Renal cortex interstitium (tissue), 11 donors: ENCODE data around the gene PRH2. TPM values are rescaled to one million over a fixed set of nuclear protein-coding genes. Genes with fewer than 3 reads are reported as not detected.

Experiments
- DNase-seq, 11 donors: peaks; one replicate each; pipeline ENCODE4 v3.0.0-alpha.2; 2013; ENCODE audit warnings: low read depth in 9 of 11, low spot score in 4 of 11; ENCODE audit errors: extremely low read depth in 1 of 11
- polyA plus RNA-seq, 3 donors: library from polyadenylated mRNA; unstranded; fragments of 120-200 nt; gene quantifications; one replicate each; pipeline ENCODE4 v1.2.1, GENCODE V29; 2013; ENCODE audit not compliant: insufficient read length in 3 of 3

Gene PRH2
- polyA plus RNA-seq, 3 donors = 0.56 TPM; not detected in 1

- DNase-seq = no peak
These were observed 23.6 kb downstream of the PRH2 start for GRCh38 chr12:10952645-10953044.

- no peak for DNase-seq
These were observed 27.0 kb downstream of the PRH2 start for GRCh38 chr12:10956085-10956484.

- no peak for DNase-seq
These were observed 28.7 kb downstream of the PRH2 start for GRCh38 chr12:10957741-10958140.

DNA sequence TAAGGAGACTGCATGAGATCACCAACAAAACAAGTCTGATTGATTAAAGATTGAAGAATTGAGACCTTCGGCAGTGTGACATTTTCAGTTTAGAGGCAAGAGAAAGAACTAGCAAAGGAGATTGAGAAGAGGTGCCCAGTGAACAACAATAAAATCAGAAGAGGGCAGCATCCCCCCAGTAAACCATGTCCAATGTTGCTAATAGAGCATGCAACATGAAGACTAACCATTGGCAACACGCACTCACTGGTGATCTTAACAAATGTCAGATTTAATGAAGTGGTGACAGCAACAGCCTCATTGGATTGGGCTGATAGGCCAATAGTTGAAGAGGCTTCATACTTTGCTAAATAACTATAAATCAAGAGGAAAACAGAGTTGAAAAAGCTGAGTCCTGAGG, 30.8 kb downstream of the PRH2 start:
- no peak for DNase-seq

GRCh38 chr12:10960211-10960610, 31.2 kb downstream of the PRH2 start:
- DNase-seq = no peak

GRCh38 chr12:10965476-10965875, 36.4 kb downstream of the PRH2 start:
- DNase-seq = no peak

- no peak for DNase-seq
These were observed 37.3 kb downstream of the PRH2 start for GRCh38 chr12:10966314-10966713.

- no peak for DNase-seq
These were observed 38.4 kb downstream of the PRH2 start for GRCh38 chr12:10967409-10967808.

GRCh38 chr12:10968765-10969456, 39.9 kb downstream of the PRH2 start:
- no peak for DNase-seq

DNA sequence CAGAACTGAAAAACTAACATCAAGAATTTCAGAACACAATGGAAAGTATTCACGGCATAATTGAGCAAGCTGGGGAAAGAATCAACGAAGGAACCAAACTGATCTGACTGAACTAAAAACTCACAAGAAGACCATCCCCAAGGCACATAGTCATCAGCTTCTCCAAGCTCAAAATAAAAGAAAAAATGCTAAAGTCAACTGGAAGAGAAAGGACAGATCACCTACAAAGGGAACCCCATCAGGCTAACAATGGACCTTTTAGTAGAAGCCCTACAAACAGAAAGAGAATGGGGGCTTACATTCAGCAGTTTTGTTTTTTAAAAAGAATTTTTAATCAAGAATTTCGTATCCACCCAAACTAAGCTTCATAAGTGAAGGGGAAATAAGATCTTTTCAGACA, 45.9 kb downstream of the PRH2 start:
- DNase-seq = no peak

DNA sequence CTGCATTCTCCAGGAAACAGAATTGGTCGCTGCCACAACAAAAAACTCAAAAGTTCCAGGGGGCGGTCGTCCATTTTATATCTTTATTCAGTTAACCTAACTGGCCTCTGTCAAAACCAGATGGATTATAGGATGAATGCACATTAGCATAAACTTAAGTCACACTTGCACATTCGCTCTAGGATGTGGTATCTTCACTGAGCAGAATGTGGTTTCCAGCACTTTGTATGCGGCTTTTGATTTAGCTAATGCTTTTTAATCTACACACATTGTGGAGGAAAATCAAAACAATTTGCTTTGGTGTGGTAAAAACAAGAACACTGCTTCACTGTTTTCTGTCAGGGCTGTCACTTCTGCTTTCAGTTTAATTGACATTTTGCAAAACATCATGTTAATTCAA, 53.2 kb downstream of the PRH2 start:
- no peak for DNase-seq

Other genes starting within 250 kb of the PRH2 start
- gene YBX3, start 205.9 kb upstream of the PRH2 start, polyA plus RNA-seq = 100 to 1,000 TPM; 216 to 263 (median 254) TPM
- not detected for gene TAS2R7, start 126.6 kb upstream of the PRH2 start, polyA plus RNA-seq
- gene TAS2R8, start 122.0 kb upstream of the PRH2 start, polyA plus RNA-seq = not detected
- gene TAS2R9, start 119.1 kb upstream of the PRH2 start, polyA plus RNA-seq = not detected
- 1 to 10 TPM; 2.2 to 3.3 (median 2.7) TPM for gene TAS2R10, start 102.9 kb upstream of the PRH2 start, polyA plus RNA-seq
- 10 to 100 TPM in 1 of 3 donors, 1 to 10 TPM in 2; 5.6 to 14.4 (median 8.8) TPM for gene PRR4, start 79.8 kb upstream of the PRH2 start, polyA plus RNA-seq
- gene PRH1, start 45.0 kb upstream of the PRH2 start, polyA plus RNA-seq = 10 to 100 TPM; 13.0 to 18.0 (median 15.2) TPM
- under 1 TPM in 1 of 3 donors, not detected in 2; 0.24 TPM for gene TAS2R13, start 19.7 kb upstream of the PRH2 start, polyA plus RNA-seq
- 1 to 10 TPM; 3.0 to 6.0 (median 3.1) TPM for gene TAS2R14, start 10.0 kb downstream of the PRH2 start, polyA plus RNA-seq
- under 1 TPM in 1 of 3 donors, not detected in 2; 0.20 TPM for gene TAS2R50, start 57.7 kb downstream of the PRH2 start, polyA plus RNA-seq
- 1 to 10 TPM; 1.1 to 4.0 (median 1.9) TPM for gene TAS2R20, start 69.1 kb downstream of the PRH2 start, polyA plus RNA-seq
- 1 to 10 TPM; 1.1 to 2.5 (median 1.8) TPM for gene TAS2R19, start 93.4 kb downstream of the PRH2 start, polyA plus RNA-seq
- gene TAS2R31, start 102.2 kb downstream of the PRH2 start, polyA plus RNA-seq = 1 to 10 TPM; 1.1 to 2.9 (median 1.4) TPM
- gene TAS2R46, start 133.1 kb downstream of the PRH2 start, polyA plus RNA-seq = not detected
- gene TAS2R43, start 163.1 kb downstream of the PRH2 start, polyA plus RNA-seq = under 1 TPM; 0.19 to 0.54 (median 0.20) TPM
- under 1 TPM; 0.12 to 0.23 (median 0.22) TPM for gene TAS2R30, start 205.4 kb downstream of the PRH2 start, polyA plus RNA-seq
- 10 to 100 TPM; 14.9 to 18.5 (median 17.9) TPM for gene SMIM10L1, start 242.0 kb downstream of the PRH2 start, polyA plus RNA-seq